ENCODE measurements around the gene SENP1. TPM values are rescaled to one million over a fixed set of nuclear protein-coding genes. Genes with fewer than 3 reads are reported as not detected.

The SENP1 gene
- total RNA-seq, 4 donors from 2014 or later: 14.6 to 20.3 (median 18.0) TPM

- TF ChIP-seq CTCF (IDR thresholded peaks at IDR 0.05; ENCODE audit: low read depth): no peak
Measured at GRCh38 chr12:48071808-48072207, 34.1 kb downstream of the SENP1 start.

GRCh38 chr12:48070731-48071130 lies 35.1 kb downstream of the SENP1 start:
- no peak for TF ChIP-seq CTCF (IDR thresholded peaks at IDR 0.05; ENCODE audit: low read depth)

- no peak for TF ChIP-seq CTCF (IDR thresholded peaks at IDR 0.05; ENCODE audit: low read depth)
Measured at GRCh38 chr12:48070033-48070432, 35.8 kb downstream of the SENP1 start.

- no peak for TF ChIP-seq CTCF (IDR thresholded peaks at IDR 0.05; ENCODE audit: low read depth)
Measured at GRCh38 chr12:48069241-48069640, 36.6 kb downstream of the SENP1 start.

GRCh38 chr12:48068457-48068856 lies 37.4 kb downstream of the SENP1 start:
- no peak for TF ChIP-seq CTCF (IDR thresholded peaks at IDR 0.05; ENCODE audit: low read depth)

- TF ChIP-seq CTCF (IDR thresholded peaks at IDR 0.05; ENCODE audit: low read depth): no peak
Measured at GRCh38 chr12:48067250-48067938, 38.5 kb downstream of the SENP1 start.

GRCh38 chr12:48065041-48065440 lies 40.8 kb downstream of the SENP1 start:
- TF ChIP-seq CTCF (IDR thresholded peaks at IDR 0.05; ENCODE audit: low read depth): no peak
